ENCODE results near the gene RCAN3. TPM values are rescaled to one million over a fixed set of nuclear protein-coding genes. Genes with fewer than 3 reads are reported as not detected.
"Not testable (repeated sequence)": the region's sequence is repeated elsewhere in the genome, so short reads cannot be mapped to it uniquely, and the experiment has no call there.

RCAN3 gene
- total RNA-seq, 1 donor from 2014 or later = 1.4 TPM

- DNase-seq (ENCODE audit: low read depth in 2 of 2) = not testable (repeated sequence)
Measured at GRCh38 chr1:24549210-24549609, 46.6 kb downstream of the RCAN3 start.

GRCh38 chr1:24551290-24551959 lies 48.8 kb downstream of the RCAN3 start:
- no peak for DNase-seq (ENCODE audit: low read depth in 2 of 2)

GRCh38 chr1:24551960-24552571 lies 49.4 kb downstream of the RCAN3 start:
- no peak for DNase-seq (ENCODE audit: low read depth in 2 of 2)

- no peak for DNase-seq (ENCODE audit: low read depth in 2 of 2)
Measured at GRCh38 chr1:24553931-24554330, 51.3 kb downstream of the RCAN3 start.

- no peak for DNase-seq (ENCODE audit: low read depth in 2 of 2)
Measured at GRCh38 chr1:24554714-24555113, 52.1 kb downstream of the RCAN3 start.

- no peak for DNase-seq (ENCODE audit: low read depth in 2 of 2)
Measured at GRCh38 chr1:24555591-24556413, 53.2 kb downstream of the RCAN3 start, which contains the start of gene NCMAP. Gene NCMAP (plus strand): TSS chr1:24556087. CDS start chr1:24595431, 39,344 bp downstream.

GRCh38 chr1:24556414-24556795 lies 53.8 kb downstream of the RCAN3 start:
- no peak for DNase-seq (ENCODE audit: low read depth in 2 of 2)

- DNase-seq (ENCODE audit: low read depth in 2 of 2) = no peak
Measured at GRCh38 chr1:24557220-24557619, 54.6 kb downstream of the RCAN3 start.

GRCh38 chr1:24557711-24558131 lies 55.1 kb downstream of the RCAN3 start:
- no peak for DNase-seq (ENCODE audit: low read depth in 2 of 2)

- DNase-seq (ENCODE audit: low read depth in 2 of 2) = no peak
Measured at GRCh38 chr1:24558455-24558854, 55.8 kb downstream of the RCAN3 start.

- peak; percentile 6 to 80 for DNase-seq (ENCODE audit: low read depth in 2 of 2)
Measured at GRCh38 chr1:24558902-24559791, 56.5 kb downstream of the RCAN3 start.

GRCh38 chr1:24560361-24560760 lies 57.7 kb downstream of the RCAN3 start:
- no peak for DNase-seq (ENCODE audit: low read depth in 2 of 2)

GRCh38 chr1:24562625-24563024 lies 60.0 kb downstream of the RCAN3 start:
- no peak for DNase-seq (ENCODE audit: low read depth in 2 of 2)

GRCh38 chr1:24564695-24565094 lies 62.1 kb downstream of the RCAN3 start:
- no peak for DNase-seq (ENCODE audit: low read depth in 2 of 2)

- DNase-seq (ENCODE audit: low read depth in 2 of 2) = peak in 1 of 2 donors; percentile 30
Measured at GRCh38 chr1:24566236-24566867, 63.7 kb downstream of the RCAN3 start.

GRCh38 chr1:24567792-24568388 lies 65.3 kb downstream of the RCAN3 start:
- no peak for DNase-seq (ENCODE audit: low read depth in 2 of 2)

- DNase-seq (ENCODE audit: low read depth in 2 of 2) = no peak
Measured at GRCh38 chr1:24568475-24568874, 65.8 kb downstream of the RCAN3 start.

GRCh38 chr1:24570265-24571125 lies 67.9 kb downstream of the RCAN3 start:
- DNase-seq (ENCODE audit: low read depth in 2 of 2) = no peak

GRCh38 chr1:24572301-24572700 lies 69.7 kb downstream of the RCAN3 start:
- DNase-seq (ENCODE audit: low read depth in 2 of 2) = no peak
